GM12878 (cell line): ENCODE results near the gene CHCHD6. TPM values are rescaled to one million over a fixed set of nuclear protein-coding genes. Genes with fewer than 3 reads are reported as not detected.

Experiments
- ATAC-seq: fragments of 200-7000 bp; cut with Tn5 transposase; 3 replicates; pipeline ENCODE4 v1.9.1; 2020; ENCODE audit warnings: mild to moderate bottlenecking, moderate library complexity
- BruUV-seq: library from RNA; stranded (reverse); fragments of 400-500 nt; replicated peaks from 2 replicates; lab custom pipeline; 2021; lab: Mats Ljungman, UMichigan
- CTCF ChIA-PET: fragments of 300-600 bp; sonication (Branson Sonifier 250); formaldehyde crosslinking; extraction: SDS; loops from one replicate; lab custom pipeline; 2021; ENCODE audit warnings: inconsistent platforms; lab: Yijun Ruan, JAX
- POLR2A ChIA-PET: fragments of 350-600 bp; formaldehyde crosslinking; extraction: SDS; loops from one replicate; lab custom pipeline; 2021; ENCODE audit warnings: inconsistent platforms; lab: Charles Lee
- RAD21 ChIA-PET: fragments of 300-600 bp; sonication (Branson Sonifier 250); formaldehyde crosslinking; loops from one replicate; lab custom pipeline; 2023; ENCODE audit warnings: antibody characterized with exemption; ENCODE audit not compliant: unreplicated experiment; lab: Charles Lee
- SMC1A ChIA-PET: fragments of 300-600 bp; sonication (Branson Sonifier 250); formaldehyde crosslinking; loops from one replicate; lab custom pipeline; 2023; ENCODE audit not compliant: unreplicated experiment, uncharacterized antibody; lab: Charles Lee
- DNase-seq: peaks from one replicate; pipeline ENCODE4 v3.0.0-alpha.2; 2011; ENCODE audit warnings: low read depth, low spot score
- FAIRE-seq: peaks from 3 replicates; lab custom pipeline; 2011; peaks lifted over from hg19 to GRCh38; lab: Jason Lieb, UNC
- H2AFZ ChIP-seq: 2 replicates; pipeline ENCODE4 v1.6.0; 2011; ENCODE audit warnings: low read depth, low read length, control low read depth; ENCODE audit not compliant: control insufficient read depth
- H3K27ac ChIP-seq: 2 replicates; pipeline ENCODE4 v1.5.1; 2011; ENCODE audit warnings: control low read depth; ENCODE audit not compliant: control insufficient read depth, insufficient read depth
- H3K27me3 ChIP-seq, 2 experiments: replicated peaks in 1 of 2; 2 replicates each; pipeline versions ENCODE4 v1.6.0 to v1.6.1; 2011; ENCODE audit warnings: low read length in 1 of 2; ENCODE audit not compliant: control insufficient read depth in 2 of 2, insufficient read depth in 2 of 2
- H3K36me3 ChIP-seq, 2 experiments: 2 replicates each; pipeline ENCODE4 v1.5.1; 2011; ENCODE audit warnings: low read length in 1 of 2; ENCODE audit not compliant: control insufficient read depth in 2 of 2, insufficient read depth in 2 of 2
- H3K4me1 ChIP-seq: 2 replicates; pipeline ENCODE4 v1.6.1; 2011; ENCODE audit warnings: mild to moderate bottlenecking, low read length, moderate library complexity, mixed read lengths; ENCODE audit not compliant: control insufficient read depth, insufficient read depth
- H3K4me2 ChIP-seq: 2 replicates; pipeline ENCODE4 v1.6.0; 2011; ENCODE audit warnings: control low read depth; ENCODE audit not compliant: control insufficient read depth, insufficient read depth
- H3K4me3 ChIP-seq: fragments of 200-600 bp; sonication (generic); 2 replicates; pipeline ENCODE4 v1.5.1; 2016
- H3K79me2 ChIP-seq: 2 replicates; pipeline ENCODE4 v1.6.0; 2011; ENCODE audit warnings: low read length; ENCODE audit not compliant: control insufficient read depth, insufficient read depth
- H3K9ac ChIP-seq: 2 replicates; pipeline ENCODE4 v1.8.0; 2011; ENCODE audit warnings: low read length, control low read depth, mixed read lengths; ENCODE audit not compliant: control insufficient read depth, insufficient read depth
- H3K9me3 ChIP-seq: replicated peaks from 3 replicates; pipeline ENCODE4 v1.5.1; 2011; ENCODE audit warnings: mild to moderate bottlenecking, low read length; ENCODE audit not compliant: control insufficient read depth, insufficient read depth
- H4K20me1 ChIP-seq: 2 replicates; pipeline ENCODE4 v1.6.0; 2011; ENCODE audit not compliant: control insufficient read depth, insufficient read depth
- BACH1 ChIP-seq: fragments of 450-650 bp; IDR thresholded peaks from 2 replicates; pipeline ENCODE4 v1.6.1; 2017; ENCODE audit warnings: mild to moderate bottlenecking, borderline replicate concordance
- FOS ChIP-seq: IDR thresholded peaks from 3 replicates; pipeline ENCODE4 v1.6.1; 2011; ENCODE audit warnings: borderline replicate concordance; ENCODE audit not compliant: insufficient read length; ENCODE audit errors: extremely low read depth
- GABPA ChIP-seq: IDR thresholded peaks from 2 replicates; pipeline ENCODE4 v1.6.1; 2014; ENCODE audit warnings: antibody characterized with exemption, low read depth, mild to moderate bottlenecking, inconsistent platforms
- IKZF2 ChIP-seq, 2 experiments: fragments of 450-650 bp; IDR thresholded peaks; 2 replicates each; pipeline ENCODE4 v1.6.1; 2017; ENCODE audit warnings: mild to moderate bottlenecking in 2 of 2, moderate library complexity in 2 of 2
- JUNB ChIP-seq: IDR thresholded peaks from 2 replicates; pipeline ENCODE4 v1.6.1; 2016; ENCODE audit warnings: antibody characterized with exemption, mild to moderate bottlenecking
- NFYA ChIP-seq: IDR thresholded peaks from 2 replicates; pipeline ENCODE4 v1.6.1; 2011; ENCODE audit warnings: low read depth, mild to moderate bottlenecking, low read length, improper control_type of control experiment, borderline replicate concordance
- PML ChIP-seq: IDR thresholded peaks from 2 replicates; pipeline ENCODE4 v1.6.1; 2012; ENCODE audit warnings: low read length, inconsistent platforms
- POLR2AphosphoS2 ChIP-seq: IDR thresholded peaks from 2 replicates; pipeline ENCODE4 v1.6.1; 2011; ENCODE audit warnings: low read depth, mild to moderate bottlenecking, low read length, improper control_type of control experiment, moderate library complexity
- POU2F2 ChIP-seq: IDR thresholded peaks from 3 replicates; pipeline ENCODE4 v1.6.1; 2011; ENCODE audit warnings: low read depth, mild to moderate bottlenecking, low read length, borderline replicate concordance
- RAD21 ChIP-seq: IDR thresholded peaks from 2 replicates; pipeline ENCODE4 v1.6.1; 2011; ENCODE audit warnings: mild to moderate bottlenecking, low read depth, low read length, moderate library complexity; ENCODE audit not compliant: insufficient read depth
- SMAD5 ChIP-seq: IDR thresholded peaks from 2 replicates; pipeline ENCODE4 v1.6.1; 2016; ENCODE audit warnings: antibody characterized with exemption, low read depth
- SMARCA5 ChIP-seq: fragments of 450-650 bp; IDR thresholded peaks from 2 replicates; pipeline ENCODE4 v1.6.1; 2017; ENCODE audit warnings: mild to moderate bottlenecking
- SRF ChIP-seq, 2 experiments: IDR thresholded peaks; 2 replicates each; pipeline ENCODE4 v1.6.1; 2011; ENCODE audit warnings: low read depth in 2 of 2, low read length in 2 of 2, mild to moderate bottlenecking in 1 of 2, moderate library complexity in 1 of 2
- TCF3 ChIP-seq: IDR thresholded peaks from 2 replicates; pipeline ENCODE4 v1.6.1; 2012; ENCODE audit warnings: low read depth, mild to moderate bottlenecking, low read length, borderline replicate concordance; ENCODE audit not compliant: insufficient read depth
- WRNIP1 ChIP-seq: IDR thresholded peaks from 2 replicates; pipeline ENCODE4 v1.6.1; 2011; ENCODE audit warnings: low read depth, low read length, improper control_type of control experiment, borderline replicate concordance
- YY1 ChIP-seq: IDR thresholded peaks from 2 replicates; pipeline ENCODE4 v1.6.1; 2011; ENCODE audit warnings: low read depth, mild to moderate bottlenecking, low read length
- ZNF207 ChIP-seq: fragments of 450-650 bp; IDR thresholded peaks from 2 replicates; pipeline ENCODE4 v1.6.1; 2014; ENCODE audit warnings: antibody characterized with exemption, mild to moderate bottlenecking, borderline replicate concordance
- ZNF217 ChIP-seq: fragments of 450-650 bp; IDR thresholded peaks from 2 replicates; pipeline ENCODE4 v1.6.1; 2017; ENCODE audit warnings: antibody characterized with exemption, mild to moderate bottlenecking
- WGBS: methylation state at CpG from one replicate; pipeline ENCODE4 v1.1.6; 2016; ENCODE audit warnings: low lambda C conversion rate; ENCODE audit not compliant: insufficient replicate concordance, insufficient coverage; ENCODE audit errors: missing lambda C conversion rate; 5-methylcytosine and 5-hydroxymethylcytosine counted together
- in situ Hi-C: fragments of 300-500 bp; cut with MboI; formaldehyde crosslinking; loops from 9 replicates; pipeline ENCODE4 v1.14.3; 2018; ENCODE audit warnings: mixed read lengths
- intact Hi-C: fragments of 100-400 bp; cut with micrococcal nuclease; formaldehyde crosslinking; loops from one replicate; pipeline ENCODE4 v1.14.2; 2022; ENCODE audit not compliant: unreplicated experiment
- polyA plus RNA-seq, 11 experiments: library from polyadenylated mRNA; depleted of rRNA in 4 of 11; unstranded in 6 of 11; stranded (reverse) in 5 of 11; fragments of >200 nt; fragmentation: Nextera tagmentation in 4 of 11; fragmentation: Illumina TruSeq in 1 of 11; extraction: Ambion mirVana in 4 of 11; extraction: Trizol in 1 of 11; gene quantifications; 1 replicate in 1 of 11; 2 replicates in 10 of 11; pipeline versions ENCODE4 v1.2.1 to v1.2.3, GENCODE V29; 2011 to 2016; ENCODE audit warnings: inconsistent platforms in 2 of 11, missing spikeins in 2 of 11, low read depth in 1 of 11
- total RNA-seq, 4 experiments: library from RNA; depleted of rRNA in 3 of 4; stranded (reverse); fragments of >200 nt in 3 of 4; fragmentation: Illumina TruSeq in 1 of 4; extraction: Trizol in 1 of 4; gene quantifications; 2 replicates each; pipeline versions ENCODE4 v1.2.1 to v1.2.3, GENCODE V29; 2013 to 2021
- TF ChIP-seq, protein P1 (sequence below): IDR thresholded peaks from 2 replicates; pipeline ENCODE4 v1.6.1; 2012; ENCODE audit warnings: low read length, inconsistent platforms

The CHCHD6 gene
- total and polyA plus RNA-seq, 10 of the 15 experiments (the other 5 are each of a cell fraction or from before 2014, with no cell fraction given) = 2.7 to 16.7 (median 12.3) TPM

DNA sequence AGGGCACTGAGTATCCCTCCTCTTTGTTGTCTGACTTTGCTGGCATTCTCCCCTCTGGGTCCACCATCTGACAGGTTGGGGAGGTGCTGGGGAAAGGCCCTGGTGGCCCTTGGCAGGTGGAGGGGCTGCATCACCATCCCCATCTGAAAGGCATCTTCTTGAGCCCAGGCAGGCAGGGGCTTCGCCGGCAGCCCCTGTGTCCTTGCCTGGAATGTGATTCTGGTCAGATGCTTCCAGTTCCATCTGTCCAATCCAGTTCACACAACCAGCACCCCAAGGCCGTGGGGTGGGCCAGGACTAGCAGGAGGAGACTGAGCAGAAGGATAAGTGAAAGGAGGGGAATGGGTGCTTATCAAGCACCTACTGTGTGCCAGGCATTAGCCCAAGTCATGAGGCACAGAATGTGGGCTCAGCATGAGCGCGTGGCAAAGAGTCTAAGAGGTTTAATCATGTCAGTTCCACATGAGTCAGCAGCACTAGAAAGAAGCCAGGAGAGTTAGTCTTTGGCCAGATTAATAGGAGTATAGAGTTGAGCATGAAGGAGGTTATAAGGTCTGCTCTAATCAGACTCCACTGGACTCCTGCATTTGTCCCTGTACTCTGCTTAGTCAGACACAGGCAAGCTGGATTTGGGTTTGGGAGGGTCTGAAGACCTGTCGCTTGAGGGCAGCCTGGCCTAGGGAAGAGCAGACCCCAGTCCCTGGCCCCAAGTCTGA is 38.7 kb upstream of the CHCHD6 start:
- ATAC-seq (no peak), FAIRE-seq (no peak), DNase-seq (no peak)
- Histone ChIP-seq H3K27me3 (no peaks in the 10 kb centered on the region; a peak in 1 of 4 replicates), H3K9me3 (no peaks in the 10 kb centered on the region; the same call in 2 of the 3 replicates), H3K9ac (no peak overlapping the region), H3K79me2 (no peaks in the 10 kb centered on the region), H3K27ac (no peak overlapping the region), H2AFZ (no peak overlapping the region), H3K4me1 (no peaks in the 10 kb centered on the region), H3K4me2 (no peak overlapping the region), H4K20me1 (no peaks in the 10 kb centered on the region), H3K36me3 (no peaks in the 10 kb centered on the region), H3K4me3 (no peak overlapping the region)
- WGBS = 46% methylated on average over 6 of the region's 6 CpGs
- no TSS peak for BruUV-seq
- CTCF ChIA-PET = no interaction called here
- RAD21 ChIA-PET = no interaction called here
- intact Hi-C loops (no loop called here), in situ Hi-C loops (no loop called here)
- SMC1A ChIA-PET = no interaction called here
- TF ChIP-seq TCF3 = no peak
- TF ChIP-seq RAD21 = no peak
- TF ChIP-seq POU2F2 = no peak
- TF ChIP-seq JUNB = no peak
- no peak for TF ChIP-seq WRNIP1
- no peak for TF ChIP-seq IKZF2 (IDR thresholded peaks at IDR 0.05)
- TF ChIP-seq NFYA = no peak
- TF ChIP-seq, protein P1, sequence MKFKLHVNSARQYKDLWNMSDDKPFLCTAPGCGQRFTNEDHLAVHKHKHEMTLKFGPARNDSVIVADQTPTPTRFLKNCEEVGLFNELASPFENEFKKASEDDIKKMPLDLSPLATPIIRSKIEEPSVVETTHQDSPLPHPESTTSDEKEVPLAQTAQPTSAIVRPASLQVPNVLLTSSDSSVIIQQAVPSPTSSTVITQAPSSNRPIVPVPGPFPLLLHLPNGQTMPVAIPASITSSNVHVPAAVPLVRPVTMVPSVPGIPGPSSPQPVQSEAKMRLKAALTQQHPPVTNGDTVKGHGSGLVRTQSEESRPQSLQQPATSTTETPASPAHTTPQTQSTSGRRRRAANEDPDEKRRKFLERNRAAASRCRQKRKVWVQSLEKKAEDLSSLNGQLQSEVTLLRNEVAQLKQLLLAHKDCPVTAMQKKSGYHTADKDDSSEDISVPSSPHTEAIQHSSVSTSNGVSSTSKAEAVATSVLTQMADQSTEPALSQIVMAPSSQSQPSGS = no peak
- no peak for TF ChIP-seq SRF (IDR thresholded peaks at IDR 0.05; ENCODE audit: low read depth in 2 of 2, low read length in 2 of 2)
- TF ChIP-seq SMAD5 = no peak
- no peak for TF ChIP-seq ZNF217
- TF ChIP-seq PML = no peak
- TF ChIP-seq YY1 = no peak
- no peak for TF ChIP-seq FOS
- no peak for TF ChIP-seq POLR2AphosphoS2
- no peak for TF ChIP-seq SMARCA5
- no peak for TF ChIP-seq GABPA
- TF ChIP-seq ZNF207 = no peak
- no peak for TF ChIP-seq BACH1
- POLR2A ChIA-PET = no interaction called here
